ENCODE data around the gene FBRSL1.

FBRSL1 gene

GRCh38 chr12:132541996-132542395 lies 52.0 kb downstream of the FBRSL1 start:
- Histone ChIP-seq H4K20me1 (peaks cover 8 to 89% (median 74%) of the 10 kb centered on the region in 11 experiments; a peak in 20 of 22 replicates), H3K9ac (peak overlapping the region in 2 of 11 experiments; percentile 37 to 38; a peak in 2 of 22 replicates), H3K36me3 (peaks cover 0 to 10% (median 0%) of the 10 kb centered on the region in 11 experiments; a peak in 3 of 22 replicates), H3K27me3 (peaks cover 0 to 6% (median 0%) of the 10 kb centered on the region in 11 experiments; a peak in 4 of 22 replicates), H3K27ac (no peak overlapping the region), H3K9me3 (replicated peaks in 1 of 11) (no peaks in the 10 kb centered on the region), H3K4me2 (peak overlapping the region in 5 of 11 experiments; percentile 52 to 79 (median 69); a peak in 8 of 22 replicates), H3K4me3 (no peak overlapping the region), H3K4me1 (peaks cover 12 to 84% (median 64%) of the 10 kb centered on the region in 10 experiments)
- no peak for TF ChIP-seq Cebpa-rat (IDR thresholded peaks at IDR 0.05)

GRCh38 chr12:132542661-132543060 lies 52.7 kb downstream of the FBRSL1 start:
- peak overlapping the region in 3 of 11 experiments; percentile 21 to 38 (median 37); a peak in 2 of 22 replicates for H3K9ac ChIP-seq
- peak overlapping the region in 1 of 11 experiments; percentile 2; a peak in 2 of 22 replicates for H3K27ac ChIP-seq
- no peaks in the 10 kb centered on the region for H3K9me3 ChIP-seq (replicated peaks in 1 of 11)
- H3K4me2 ChIP-seq = peak overlapping the region in 9 of 11 experiments; percentile 31 to 79 (median 64); a peak in 17 of 22 replicates
- peaks cover 12 to 84% (median 64%) of the 10 kb centered on the region in 10 experiments for H3K4me1 ChIP-seq
- peaks cover 14 to 89% (median 74%) of the 10 kb centered on the region in 11 experiments; a peak in 20 of 22 replicates for H4K20me1 ChIP-seq
- H3K36me3 ChIP-seq = peaks cover 0 to 13% (median 0%) of the 10 kb centered on the region in 11 experiments; a peak in 5 of 22 replicates
- no peak overlapping the region for H3K4me3 ChIP-seq
- TF ChIP-seq Cebpa-rat (IDR thresholded peaks at IDR 0.05) = no peak
- peaks cover 0 to 6% (median 0%) of the 10 kb centered on the region in 11 experiments; a peak in 4 of 22 replicates for H3K27me3 ChIP-seq

- H3K27me3 ChIP-seq = peaks cover 0 to 6% (median 0%) of the 10 kb centered on the region in 11 experiments; a peak in 4 of 22 replicates
- H3K36me3 ChIP-seq = peaks cover 0 to 22% (median 3%) of the 10 kb centered on the region in 11 experiments; a peak in 10 of 22 replicates
- H3K9ac ChIP-seq = peak overlapping the region in 3 of 11 experiments; percentile 21 to 38 (median 37); a peak in 3 of 22 replicates
These were observed 53.5 kb downstream of the FBRSL1 start for GRCh38 chr12:132543298-132544079.

GRCh38 chr12:132544080-132544397 lies 54.1 kb downstream of the FBRSL1 start:
- Histone ChIP-seq H3K4me2 (peak overlapping the region in 8 of 11 experiments; percentile 52 to 79 (median 66); a peak in 14 of 22 replicates), H4K20me1 (peaks cover 14 to 89% (median 70%) of the 10 kb centered on the region in 11 experiments; a peak in 19 of 22 replicates), H3K4me1 (peaks cover 12 to 85% (median 64%) of the 10 kb centered on the region in 10 experiments), H3K4me3 (no peak overlapping the region), H3K9ac (0 out of 22 replicates have a peak overlapping the region, but pooled peaks of 2 of the 11 experiments have one; percentile 37 to 38), H3K27me3 (peaks cover 0 to 6% (median 0%) of the 10 kb centered on the region in 11 experiments; a peak in 4 of 22 replicates), H3K27ac (0 out of 22 replicates have a peak overlapping the region, but pooled peaks of 1 of the 11 experiments have one; percentile 9), H3K36me3 (peaks cover 0 to 24% (median 5%) of the 10 kb centered on the region in 11 experiments; a peak in 11 of 22 replicates), H3K9me3 (replicated peaks in 1 of 11) (no peaks in the 10 kb centered on the region)
- TF ChIP-seq Cebpa-rat (IDR thresholded peaks at IDR 0.05) = no peak

More at GRCh38 chr12:132543298-132544079, 53.5 kb downstream of the FBRSL1 start:
- no peaks in the 10 kb centered on the region for H3K9me3 ChIP-seq (replicated peaks in 1 of 11)
- no peak for TF ChIP-seq Cebpa-rat (IDR thresholded peaks at IDR 0.05)
- peaks cover 14 to 89% (median 74%) of the 10 kb centered on the region in 11 experiments; a peak in 19 of 22 replicates for H4K20me1 ChIP-seq
- no peak overlapping the region for H3K4me3 ChIP-seq
- H3K4me1 ChIP-seq = peaks cover 12 to 84% (median 63%) of the 10 kb centered on the region in 10 experiments
- peak overlapping the region in 2 of 11 experiments; percentile 2 to 9; a peak in 1 of 22 replicates for H3K27ac ChIP-seq
- peak overlapping the region in 10 of 11 experiments; percentile 22 to 79 (median 62); a peak in 18 of 22 replicates for H3K4me2 ChIP-seq

- Histone ChIP-seq H4K20me1 (peaks cover 14 to 93% (median 75%) of the 10 kb centered on the region in 11 experiments; a peak in 19 of 22 replicates), H3K36me3 (peaks cover 0 to 24% (median 6%) of the 10 kb centered on the region in 11 experiments; a peak in 11 of 22 replicates)
- no peak for TF ChIP-seq Cebpa-rat (IDR thresholded peaks at IDR 0.05)
These were observed 54.5 kb downstream of the FBRSL1 start for GRCh38 chr12:132544498-132544897.

GRCh38 chr12:132545164-132545953 lies 55.4 kb downstream of the FBRSL1 start:
- TF ChIP-seq Cebpa-rat (IDR thresholded peaks at IDR 0.05) = no peak
- Histone ChIP-seq H3K36me3 (peaks cover 0 to 25% (median 9%) of the 10 kb centered on the region in 11 experiments; a peak in 11 of 22 replicates), H3K9ac (peak overlapping the region in 1 of 11 experiments; percentile 7; a peak in 2 of 22 replicates), H4K20me1 (peaks cover 16 to 99% (median 84%) of the 10 kb centered on the region in 11 experiments; a peak in 19 of 22 replicates), H3K4me2 (peak overlapping the region; percentile 32 to 77 (median 69)), H3K4me3 (no peak overlapping the region), H3K27me3 (peaks cover 0 to 6% (median 0%) of the 10 kb centered on the region in 11 experiments; a peak in 4 of 22 replicates), H3K27ac (peak overlapping the region in 1 of 11 experiments; percentile 25; a peak in 1 of 22 replicates), H3K4me1 (peaks cover 12 to 92% (median 68%) of the 10 kb centered on the region in 10 experiments), H3K9me3 (replicated peaks in 1 of 11) (no peaks in the 10 kb centered on the region)

More at GRCh38 chr12:132544498-132544897, 54.5 kb downstream of the FBRSL1 start:
- Histone ChIP-seq H3K4me2 (peak overlapping the region in 3 of 11 experiments; percentile 69 to 77 (median 75); a peak in 3 of 22 replicates), H3K9me3 (replicated peaks in 1 of 11) (no peaks in the 10 kb centered on the region), H3K27ac (no peak overlapping the region), H3K27me3 (peaks cover 0 to 6% (median 0%) of the 10 kb centered on the region in 11 experiments; a peak in 4 of 22 replicates), H3K9ac (no peak overlapping the region), H3K4me3 (no peak overlapping the region), H3K4me1 (peaks cover 12 to 89% (median 67%) of the 10 kb centered on the region in 10 experiments)

GRCh38 chr12:132545955-132546354 lies 56.0 kb downstream of the FBRSL1 start:
- TF ChIP-seq Cebpa-rat (IDR thresholded peaks at IDR 0.05) = no peak
- Histone ChIP-seq H3K4me2 (peak overlapping the region; percentile 32 to 77 (median 69)), H3K27ac (peak overlapping the region in 1 of 11 experiments; percentile 25; a peak in 1 of 22 replicates)

More at GRCh38 chr12:132545955-132546354, 56.0 kb downstream of the FBRSL1 start:
- peaks cover 0 to 30% (median 9%) of the 10 kb centered on the region in 11 experiments; a peak in 11 of 22 replicates for H3K36me3 ChIP-seq
- peaks cover 12 to 92% (median 73%) of the 10 kb centered on the region in 10 experiments for H3K4me1 ChIP-seq
- H4K20me1 ChIP-seq = peaks cover 22 to 99% (median 90%) of the 10 kb centered on the region in 11 experiments; a peak in 19 of 22 replicates
- no peaks in the 10 kb centered on the region for H3K9me3 ChIP-seq (replicated peaks in 1 of 11)
- H3K27me3 ChIP-seq = peaks cover 0 to 12% (median 0%) of the 10 kb centered on the region in 11 experiments; a peak in 5 of 22 replicates
- no peak overlapping the region for H3K4me3 ChIP-seq
- peak overlapping the region in 2 of 11 experiments; percentile 7 to 24; a peak in 2 of 22 replicates for H3K9ac ChIP-seq
